GM12878 (cell line): ENCODE data around the gene FADS3. TPM values are rescaled to one million over a fixed set of nuclear protein-coding genes. Genes with fewer than 3 reads are reported as not detected.

ENCODE experiments used
- ATAC-seq: fragments of 200-7000 bp; cut with Tn5 transposase; 3 replicates; pipeline ENCODE4 v1.9.1; 2020; ENCODE audit warnings: mild to moderate bottlenecking, moderate library complexity
- BruUV-seq: library from RNA; stranded (reverse); fragments of 400-500 nt; replicated peaks from 2 replicates; lab custom pipeline; 2021; lab: Mats Ljungman, UMichigan
- CTCF ChIA-PET: fragments of 300-600 bp; sonication (Branson Sonifier 250); formaldehyde crosslinking; extraction: SDS; loops from one replicate; lab custom pipeline; 2021; ENCODE audit warnings: inconsistent platforms; lab: Yijun Ruan, JAX
- POLR2A ChIA-PET: fragments of 350-600 bp; formaldehyde crosslinking; extraction: SDS; loops from one replicate; lab custom pipeline; 2021; ENCODE audit warnings: inconsistent platforms; lab: Charles Lee
- RAD21 ChIA-PET: fragments of 300-600 bp; sonication (Branson Sonifier 250); formaldehyde crosslinking; loops from one replicate; lab custom pipeline; 2023; ENCODE audit warnings: antibody characterized with exemption; ENCODE audit not compliant: unreplicated experiment; lab: Charles Lee
- SMC1A ChIA-PET: fragments of 300-600 bp; sonication (Branson Sonifier 250); formaldehyde crosslinking; loops from one replicate; lab custom pipeline; 2023; ENCODE audit not compliant: unreplicated experiment, uncharacterized antibody; lab: Charles Lee
- DNase-seq: peaks from one replicate; pipeline ENCODE4 v3.0.0-alpha.2; 2011; ENCODE audit warnings: low read depth, low spot score
- FAIRE-seq: peaks from 3 replicates; lab custom pipeline; 2011; peaks lifted over from hg19 to GRCh38; lab: Jason Lieb, UNC
- H2AFZ ChIP-seq: 2 replicates; pipeline ENCODE4 v1.6.0; 2011; ENCODE audit warnings: low read depth, low read length, control low read depth; ENCODE audit not compliant: control insufficient read depth
- H3K27ac ChIP-seq: 2 replicates; pipeline ENCODE4 v1.5.1; 2011; ENCODE audit warnings: control low read depth; ENCODE audit not compliant: control insufficient read depth, insufficient read depth
- H3K27me3 ChIP-seq, 2 experiments: replicated peaks in 1 of 2; 2 replicates each; pipeline versions ENCODE4 v1.6.0 to v1.6.1; 2011; ENCODE audit warnings: low read length in 1 of 2; ENCODE audit not compliant: control insufficient read depth in 2 of 2, insufficient read depth in 2 of 2
- H3K36me3 ChIP-seq, 2 experiments: 2 replicates each; pipeline ENCODE4 v1.5.1; 2011; ENCODE audit warnings: low read length in 1 of 2; ENCODE audit not compliant: control insufficient read depth in 2 of 2, insufficient read depth in 2 of 2
- H3K4me1 ChIP-seq: 2 replicates; pipeline ENCODE4 v1.6.1; 2011; ENCODE audit warnings: mild to moderate bottlenecking, low read length, moderate library complexity, mixed read lengths; ENCODE audit not compliant: control insufficient read depth, insufficient read depth
- H3K4me2 ChIP-seq: 2 replicates; pipeline ENCODE4 v1.6.0; 2011; ENCODE audit warnings: control low read depth; ENCODE audit not compliant: control insufficient read depth, insufficient read depth
- H3K4me3 ChIP-seq: fragments of 200-600 bp; sonication (generic); 2 replicates; pipeline ENCODE4 v1.5.1; 2016
- H3K79me2 ChIP-seq: 2 replicates; pipeline ENCODE4 v1.6.0; 2011; ENCODE audit warnings: low read length; ENCODE audit not compliant: control insufficient read depth, insufficient read depth
- H3K9ac ChIP-seq: 2 replicates; pipeline ENCODE4 v1.8.0; 2011; ENCODE audit warnings: low read length, control low read depth, mixed read lengths; ENCODE audit not compliant: control insufficient read depth, insufficient read depth
- H3K9me3 ChIP-seq: replicated peaks from 3 replicates; pipeline ENCODE4 v1.5.1; 2011; ENCODE audit warnings: mild to moderate bottlenecking, low read length; ENCODE audit not compliant: control insufficient read depth, insufficient read depth
- H4K20me1 ChIP-seq: 2 replicates; pipeline ENCODE4 v1.6.0; 2011; ENCODE audit not compliant: control insufficient read depth, insufficient read depth
- IKZF2 ChIP-seq, 2 experiments: fragments of 450-650 bp; IDR thresholded peaks; 2 replicates each; pipeline ENCODE4 v1.6.1; 2017; ENCODE audit warnings: mild to moderate bottlenecking in 2 of 2, moderate library complexity in 2 of 2
- NFYA ChIP-seq: IDR thresholded peaks from 2 replicates; pipeline ENCODE4 v1.6.1; 2011; ENCODE audit warnings: low read depth, mild to moderate bottlenecking, low read length, improper control_type of control experiment, borderline replicate concordance
- POLR2AphosphoS2 ChIP-seq: IDR thresholded peaks from 2 replicates; pipeline ENCODE4 v1.6.1; 2011; ENCODE audit warnings: low read depth, mild to moderate bottlenecking, low read length, improper control_type of control experiment, moderate library complexity
- RB1 ChIP-seq: fragments of 450-650 bp; formaldehyde crosslinking; IDR thresholded peaks from 2 replicates; pipeline ENCODE4 v1.6.1; 2017; ENCODE audit warnings: mild to moderate bottlenecking, borderline replicate concordance
- SRF ChIP-seq, 2 experiments: IDR thresholded peaks; 2 replicates each; pipeline ENCODE4 v1.6.1; 2011; ENCODE audit warnings: low read depth in 2 of 2, low read length in 2 of 2, mild to moderate bottlenecking in 1 of 2, moderate library complexity in 1 of 2
- ZNF24 ChIP-seq: fragments of 450-650 bp; IDR thresholded peaks from 2 replicates; pipeline ENCODE4 v1.6.1; 2017; ENCODE audit warnings: antibody characterized with exemption, mild to moderate bottlenecking
- WGBS: methylation state at CpG from one replicate; pipeline ENCODE4 v1.1.6; 2016; ENCODE audit warnings: low lambda C conversion rate; ENCODE audit not compliant: insufficient replicate concordance, insufficient coverage; ENCODE audit errors: missing lambda C conversion rate; 5-methylcytosine and 5-hydroxymethylcytosine counted together
- in situ Hi-C: fragments of 300-500 bp; cut with MboI; formaldehyde crosslinking; loops from 9 replicates; pipeline ENCODE4 v1.14.3; 2018; ENCODE audit warnings: mixed read lengths
- intact Hi-C: fragments of 100-400 bp; cut with micrococcal nuclease; formaldehyde crosslinking; loops from one replicate; pipeline ENCODE4 v1.14.2; 2022; ENCODE audit not compliant: unreplicated experiment
- polyA plus RNA-seq, 11 experiments: library from polyadenylated mRNA; depleted of rRNA in 4 of 11; unstranded in 6 of 11; stranded (reverse) in 5 of 11; fragments of >200 nt; fragmentation: Nextera tagmentation in 4 of 11; fragmentation: Illumina TruSeq in 1 of 11; extraction: Ambion mirVana in 4 of 11; extraction: Trizol in 1 of 11; gene quantifications; 1 replicate in 1 of 11; 2 replicates in 10 of 11; pipeline versions ENCODE4 v1.2.1 to v1.2.3, GENCODE V29; 2011 to 2016; ENCODE audit warnings: inconsistent platforms in 2 of 11, missing spikeins in 2 of 11, low read depth in 1 of 11
- total RNA-seq, 4 experiments: library from RNA; depleted of rRNA in 3 of 4; stranded (reverse); fragments of >200 nt in 3 of 4; fragmentation: Illumina TruSeq in 1 of 4; extraction: Trizol in 1 of 4; gene quantifications; 2 replicates each; pipeline versions ENCODE4 v1.2.1 to v1.2.3, GENCODE V29; 2013 to 2021
- TF ChIP-seq, protein P1 (sequence below): fragments of 450-650 bp; IDR thresholded peaks from 2 replicates; pipeline ENCODE4 v1.6.1; 2017; ENCODE audit warnings: borderline replicate concordance
- TF ChIP-seq, protein P2 (sequence below): fragments of 450-650 bp; IDR thresholded peaks from 2 replicates; pipeline ENCODE4 v1.6.1; 2016; ENCODE audit warnings: mild to moderate bottlenecking, moderate library complexity, borderline replicate concordance

FADS3 gene
- total and polyA plus RNA-seq, 10 of the 15 experiments (the other 5 are each of a cell fraction or from before 2014, with no cell fraction given) = 0.23 to 8.1 (median 4.2) TPM

DNA sequence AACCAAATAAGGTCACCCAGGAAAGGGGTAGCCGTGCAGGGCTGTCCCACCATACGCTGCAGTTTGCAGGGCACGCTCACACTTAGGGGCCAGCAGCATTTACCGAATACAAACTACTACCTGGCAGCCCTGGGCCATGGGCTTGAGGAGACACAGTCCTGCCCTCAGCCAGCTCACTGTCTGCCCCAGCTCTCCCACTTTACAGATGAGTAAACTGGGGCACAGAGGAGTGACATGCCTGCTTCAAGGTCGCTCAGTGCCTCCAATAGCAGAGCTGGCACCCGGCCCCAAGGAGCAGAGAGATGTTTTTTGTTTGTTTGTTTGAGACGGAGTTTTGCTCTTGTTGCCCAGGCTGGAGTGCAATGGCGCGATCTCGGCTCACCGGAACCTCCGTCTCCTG lies 2.8 kb downstream of the FADS3 start:
- H3K79me2 ChIP-seq = no peaks in the 10 kb centered on the region
- H3K9me3 ChIP-seq = no peaks in the 10 kb centered on the region; the same call in 2 of the 3 replicates
- in situ Hi-C loops = no loop called here
- FAIRE-seq = no peak
- H3K27ac ChIP-seq = no peak overlapping the region
- ChIA-PET RAD21 (no interaction called here), SMC1A (interaction anchor here (4.8 kb wide), 1 partner anchor 90 kb away, joined by 21 read pairs; no protein-coding TSS in a partner anchor), POLR2A (no interaction called here), CTCF (interaction anchor here (0.9 to 1.8 kb wide), 2 partner anchors 10 to 91 kb away, joined by 3 to 12 read pairs; no protein-coding TSS in a partner anchor)
- intact Hi-C loops = no loop called here
- TF ChIP-seq SRF (IDR thresholded peaks at IDR 0.05; ENCODE audit: low read depth in 2 of 2, low read length in 2 of 2) = no peak
- TF ChIP-seq, protein P1, sequence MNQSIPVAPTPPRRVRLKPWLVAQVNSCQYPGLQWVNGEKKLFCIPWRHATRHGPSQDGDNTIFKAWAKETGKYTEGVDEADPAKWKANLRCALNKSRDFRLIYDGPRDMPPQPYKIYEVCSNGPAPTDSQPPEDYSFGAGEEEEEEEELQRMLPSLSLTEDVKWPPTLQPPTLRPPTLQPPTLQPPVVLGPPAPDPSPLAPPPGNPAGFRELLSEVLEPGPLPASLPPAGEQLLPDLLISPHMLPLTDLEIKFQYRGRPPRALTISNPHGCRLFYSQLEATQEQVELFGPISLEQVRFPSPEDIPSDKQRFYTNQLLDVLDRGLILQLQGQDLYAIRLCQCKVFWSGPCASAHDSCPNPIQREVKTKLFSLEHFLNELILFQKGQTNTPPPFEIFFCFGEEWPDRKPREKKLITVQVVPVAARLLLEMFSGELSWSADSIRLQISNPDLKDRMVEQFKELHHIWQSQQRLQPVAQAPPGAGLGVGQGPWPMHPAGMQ = no peak
- TF ChIP-seq IKZF2 (IDR thresholded peaks at IDR 0.05) = no peak
- TF ChIP-seq ZNF24 = no peak
- TF ChIP-seq RB1 = no peak
- no peak for TF ChIP-seq NFYA
- TF ChIP-seq POLR2AphosphoS2 = no peak
- TF ChIP-seq, protein P2, sequence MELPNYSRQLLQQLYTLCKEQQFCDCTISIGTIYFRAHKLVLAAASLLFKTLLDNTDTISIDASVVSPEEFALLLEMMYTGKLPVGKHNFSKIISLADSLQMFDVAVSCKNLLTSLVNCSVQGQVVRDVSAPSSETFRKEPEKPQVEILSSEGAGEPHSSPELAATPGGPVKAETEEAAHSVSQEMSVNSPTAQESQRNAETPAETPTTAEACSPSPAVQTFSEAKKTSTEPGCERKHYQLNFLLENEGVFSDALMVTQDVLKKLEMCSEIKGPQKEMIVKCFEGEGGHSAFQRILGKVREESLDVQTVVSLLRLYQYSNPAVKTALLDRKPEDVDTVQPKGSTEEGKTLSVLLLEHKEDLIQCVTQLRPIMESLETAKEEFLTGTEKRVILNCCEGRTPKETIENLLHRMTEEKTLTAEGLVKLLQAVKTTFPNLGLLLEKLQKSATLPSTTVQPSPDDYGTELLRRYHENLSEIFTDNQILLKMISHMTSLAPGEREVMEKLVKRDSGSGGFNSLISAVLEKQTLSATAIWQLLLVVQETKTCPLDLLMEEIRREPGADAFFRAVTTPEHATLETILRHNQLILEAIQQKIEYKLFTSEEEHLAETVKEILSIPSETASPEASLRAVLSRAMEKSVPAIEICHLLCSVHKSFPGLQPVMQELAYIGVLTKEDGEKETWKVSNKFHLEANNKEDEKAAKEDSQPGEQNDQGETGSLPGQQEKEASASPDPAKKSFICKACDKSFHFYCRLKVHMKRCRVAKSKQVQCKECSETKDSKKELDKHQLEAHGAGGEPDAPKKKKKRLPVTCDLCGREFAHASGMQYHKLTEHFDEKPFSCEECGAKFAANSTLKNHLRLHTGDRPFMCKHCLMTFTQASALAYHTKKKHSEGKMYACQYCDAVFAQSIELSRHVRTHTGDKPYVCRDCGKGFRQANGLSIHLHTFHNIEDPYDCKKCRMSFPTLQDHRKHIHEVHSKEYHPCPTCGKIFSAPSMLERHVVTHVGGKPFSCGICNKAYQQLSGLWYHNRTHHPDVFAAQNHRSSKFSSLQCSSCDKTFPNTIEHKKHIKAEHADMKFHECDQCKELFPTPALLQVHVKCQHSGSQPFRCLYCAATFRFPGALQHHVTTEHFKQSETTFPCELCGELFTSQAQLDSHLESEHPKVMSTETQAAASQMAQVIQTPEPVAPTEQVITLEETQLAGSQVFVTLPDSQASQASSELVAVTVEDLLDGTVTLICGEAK = no peak
- no peak for ATAC-seq
- H3K4me2 ChIP-seq = no peak overlapping the region
- no peak overlapping the region for H2AFZ ChIP-seq
- 72% methylated on average over 12 of the region's 12 CpGs for WGBS
- peaks cover 7% of the 10 kb centered on the region for H3K4me1 ChIP-seq
- no peaks in the 10 kb centered on the region for H3K27me3 ChIP-seq
- H3K36me3 ChIP-seq = no peaks in the 10 kb centered on the region
- no peak overlapping the region for H3K4me3 ChIP-seq
- no peak overlapping the region for H3K9ac ChIP-seq
- BruUV-seq = no TSS peak
- DNase-seq = no peak
- H4K20me1 ChIP-seq = no peaks in the 10 kb centered on the region
